ENCODE measurements around the gene MRPL32.

MRPL32 gene

GRCh38 chr7:42967391-42967790 is 35.2 kb downstream of the MRPL32 start:
- DNase-seq (ENCODE audit: low spot score) = no peak

- no peak for DNase-seq (ENCODE audit: low spot score)
These were observed 40.7 kb downstream of the MRPL32 start for GRCh38 chr7:42972699-42973500.

- DNase-seq (ENCODE audit: low spot score) = no peak
These were observed 44.2 kb downstream of the MRPL32 start for GRCh38 chr7:42976371-42976770.

- DNase-seq (ENCODE audit: low spot score) = no peak
These were observed 46.3 kb downstream of the MRPL32 start for GRCh38 chr7:42978496-42978895.

- no peak for DNase-seq (ENCODE audit: low spot score)
These were observed 47.9 kb downstream of the MRPL32 start for GRCh38 chr7:42980084-42980483.

- DNase-seq (ENCODE audit: low spot score) = no peak
These were observed 48.3 kb downstream of the MRPL32 start for GRCh38 chr7:42980514-42980913.

GRCh38 chr7:42981601-42982000 is 49.4 kb downstream of the MRPL32 start:
- no peak for DNase-seq (ENCODE audit: low spot score)

- no peak for DNase-seq (ENCODE audit: low spot score)
These were observed 50.5 kb downstream of the MRPL32 start for GRCh38 chr7:42982604-42983115.

GRCh38 chr7:42984137-42984536 is 52.0 kb downstream of the MRPL32 start:
- no peak for DNase-seq (ENCODE audit: low spot score)

- no peak for DNase-seq (ENCODE audit: low spot score)
These were observed 54.0 kb downstream of the MRPL32 start for GRCh38 chr7:42986213-42986612.

- no peak for DNase-seq (ENCODE audit: low spot score)
These were observed 54.6 kb downstream of the MRPL32 start for GRCh38 chr7:42986781-42987248.

Measured in ecto neural progenitor cell (in vitro differentiated cells).